IMR-90 (cell line): Measurements from ENCODE around the gene RBKS. TPM values are rescaled to one million over a fixed set of nuclear protein-coding genes. Genes with fewer than 3 reads are reported as not detected.
A peak's percentile ranks its signal among the peaks of the same experiment; 100 is the strongest.

Experiments used
- ATAC-seq: fragments of 200-7000 bp; cut with Tn5 transposase; 2 replicates; pipeline ENCODE4 v1.9.1; 2020; ENCODE audit warnings: low read depth, mild to moderate bottlenecking, moderate library complexity
- BruUV-seq: library from RNA; stranded (reverse); fragments of 400-500 nt; replicated peaks from 2 replicates; lab custom pipeline; 2021; lab: Mats Ljungman, UMichigan
- CTCF ChIA-PET: fragments of 300-600 bp; formaldehyde crosslinking; extraction: SDS; loops from one replicate; lab custom pipeline; 2021; ENCODE audit warnings: antibody characterized with exemption; lab: Yijun Ruan, JAX
- POLR2A ChIA-PET: fragments of 300-600 bp; sonication (Branson Sonifier 250); formaldehyde crosslinking; loops from one replicate; lab custom pipeline; 2022; ENCODE audit warnings: antibody characterized with exemption; ENCODE audit not compliant: unreplicated experiment; lab: Charles Lee
- DNase-seq: peaks from one replicate; pipeline ENCODE4 v3.0.0; 2013
- H2AFZ ChIP-seq: replicated peaks from 2 replicates; pipeline ENCODE3; 2013; ENCODE audit warnings: low read length, mild to moderate bottlenecking; ENCODE audit not compliant: poor library complexity
- H2AK5ac ChIP-seq: 2 replicates; pipeline ENCODE4 v1.6.1; 2013; ENCODE audit warnings: low read depth, low read length, inconsistent platforms
- H2AK9ac ChIP-seq: replicated peaks from 2 replicates; pipeline ENCODE3; 2013; ENCODE audit warnings: mild to moderate bottlenecking, low read depth, low read length, moderate library complexity; ENCODE audit not compliant: poor library complexity
- H2BK120ac ChIP-seq: 2 replicates; pipeline ENCODE4 v1.6.1; 2013; ENCODE audit warnings: low read depth, low read length, inconsistent platforms
- H2BK15ac ChIP-seq: 3 replicates; pipeline ENCODE4 v1.6.1; 2013; ENCODE audit warnings: low read depth, low read length, inconsistent platforms
- H2BK20ac ChIP-seq: 2 replicates; pipeline ENCODE4 v1.6.1; 2013; ENCODE audit warnings: low read depth, mild to moderate bottlenecking, inconsistent platforms, low read length, moderate library complexity
- H2BK5ac ChIP-seq: 2 replicates; pipeline ENCODE4 v1.6.1; 2013; ENCODE audit warnings: mild to moderate bottlenecking, low read depth, low read length, inconsistent platforms; ENCODE audit not compliant: poor library complexity, severe bottlenecking
- H3K14ac ChIP-seq: replicated peaks from 2 replicates; pipeline ENCODE4 v1.6.1; 2013; ENCODE audit warnings: low read depth, low read length, inconsistent platforms
- H3K18ac ChIP-seq: 2 replicates; pipeline ENCODE4 v1.6.1; 2013; ENCODE audit warnings: low read depth, low read length, control low read depth
- H3K23ac ChIP-seq: 2 replicates; pipeline ENCODE4 v1.6.1; 2013; ENCODE audit warnings: low read depth, low read length, inconsistent platforms
- H3K27ac ChIP-seq: 2 replicates; pipeline ENCODE4 v1.5.1; 2013; ENCODE audit warnings: mild to moderate bottlenecking, control low read depth, low read length; ENCODE audit not compliant: insufficient read depth
- H3K27me3 ChIP-seq: 2 replicates; pipeline ENCODE4 v1.6.1; 2013; ENCODE audit warnings: low read length; ENCODE audit not compliant: control insufficient read depth, insufficient read depth
- H3K36me3 ChIP-seq: 2 replicates; pipeline ENCODE4 v1.6.1; 2013; ENCODE audit warnings: low read length, mixed read lengths; ENCODE audit not compliant: control insufficient read depth, insufficient read depth
- H3K4ac ChIP-seq: 2 replicates; pipeline ENCODE4 v1.6.1; 2013; ENCODE audit warnings: low read depth, low read length, inconsistent platforms
- H3K4me1 ChIP-seq: 2 replicates; pipeline ENCODE4 v1.6.1; 2013; ENCODE audit warnings: low read length, mixed read lengths; ENCODE audit not compliant: control insufficient read depth, insufficient read depth
- H3K4me2 ChIP-seq: 2 replicates; pipeline ENCODE4 v1.6.1; 2013; ENCODE audit warnings: low read depth, mild to moderate bottlenecking, control low read depth, low read length, moderate library complexity
- H3K4me3 ChIP-seq: 2 replicates; pipeline ENCODE4 v1.5.1; 2013; ENCODE audit warnings: low read depth, mild to moderate bottlenecking, control low read depth, low read length, moderate library complexity; ENCODE audit not compliant: insufficient read depth
- H3K56ac ChIP-seq: 2 replicates; pipeline ENCODE4 v1.6.1; 2013; ENCODE audit warnings: low read length, inconsistent platforms; ENCODE audit not compliant: insufficient read depth; ENCODE audit errors: extremely low read depth
- H3K79me1 ChIP-seq, 2 experiments: 2 replicates each; pipeline ENCODE4 v1.6.1; 2013; ENCODE audit warnings: low read length in 2 of 2, inconsistent platforms in 1 of 2, low read depth in 1 of 2
- H3K9ac ChIP-seq: 2 replicates; pipeline ENCODE4 v1.6.1; 2013; ENCODE audit warnings: low read depth, low read length, control low read depth
- H3K9me1 ChIP-seq: 2 replicates; pipeline ENCODE4 v1.6.1; 2013; ENCODE audit warnings: low read length, inconsistent platforms; ENCODE audit not compliant: insufficient read depth
- H3K9me3 ChIP-seq: 2 replicates; pipeline ENCODE4 v1.6.1; 2013; ENCODE audit warnings: low read length; ENCODE audit not compliant: control insufficient read depth, insufficient read depth
- H4K20me1 ChIP-seq: 2 replicates; pipeline ENCODE4 v1.6.1; 2013; ENCODE audit warnings: low read length, inconsistent platforms; ENCODE audit not compliant: insufficient read depth
- H4K5ac ChIP-seq: 2 replicates; pipeline ENCODE4 v1.6.1; 2013; ENCODE audit warnings: mild to moderate bottlenecking, low read depth, low read length, control low read depth
- H4K8ac ChIP-seq, 2 experiments: 2 replicates each; pipeline ENCODE4 v1.6.1; 2013; ENCODE audit warnings: low read depth in 2 of 2, low read length in 2 of 2, control low read depth in 1 of 2, inconsistent platforms in 1 of 2
- H4K91ac ChIP-seq: 2 replicates; pipeline ENCODE4 v1.6.1; 2013; ENCODE audit warnings: low read depth, low read length, inconsistent platforms; ENCODE audit not compliant: insufficient read depth
- MAZ ChIP-seq: IDR thresholded peaks from 2 replicates; pipeline ENCODE4 v1.6.1; 2012; ENCODE audit warnings: low read depth, mild to moderate bottlenecking, low read length, improper control_type of control experiment, moderate library complexity, borderline replicate concordance
- POLR2A ChIP-seq: IDR thresholded peaks from 2 replicates; pipeline ENCODE4 v1.6.1; 2012; ENCODE audit warnings: mild to moderate bottlenecking, low read depth, low read length
- RAD21 ChIP-seq: IDR thresholded peaks from 2 replicates; pipeline ENCODE4 v1.6.1; 2012; ENCODE audit warnings: low read length, improper control_type of control experiment
- SMC3 ChIP-seq: fragments of 150-350 bp; IDR thresholded peaks from 2 replicates; pipeline ENCODE4 v1.6.1; 2016; ENCODE audit warnings: low read depth, mild to moderate bottlenecking, antibody characterized with exemption, low read length, moderate library complexity
- USF2 ChIP-seq: fragments of 150-350 bp; IDR thresholded peaks from 2 replicates; pipeline ENCODE4 v1.6.1; 2017; ENCODE audit warnings: mild to moderate bottlenecking, antibody characterized with exemption, low read length, low read depth
- WGBS, 2 experiments: methylation state at CpG; one replicate each; pipeline versions ENCODE4 v1.1.5 to v1.1.7; 2013; ENCODE audit warnings: missing lambda C conversion rate in 2 of 2; ENCODE audit not compliant: insufficient read length in 1 of 2; ENCODE audit errors: extremely low coverage in 2 of 2; 5-methylcytosine and 5-hydroxymethylcytosine counted together
- dilution Hi-C: fragments of 300-500 bp; cut with HindIII; formaldehyde crosslinking; loops from one replicate; pipeline ENCODE4 v1.14.3; 2018; ENCODE audit warnings: low sequenced_read_pairs; ENCODE audit not compliant: unreplicated experiment
- in situ Hi-C: fragments of 300-500 bp; cut with MboI; formaldehyde crosslinking; loops from 3 replicates; pipeline ENCODE4 v1.14.3; 2019; ENCODE audit warnings: low sequenced_read_pairs, inconsistent platforms, mixed read lengths
- intact Hi-C: fragments of 100-400 bp; cut with micrococcal nuclease; formaldehyde crosslinking; loops from 2 replicates; pipeline ENCODE4 v1.10.0; 2022
- polyA plus RNA-seq, 3 experiments: library from polyadenylated mRNA; depleted of rRNA; stranded (reverse); fragments of >200 nt; gene quantifications; 2 replicates each; pipeline ENCODE4 v1.2.3, GENCODE V29; 2012; ENCODE audit warnings: low replicate concordance in 1 of 3
- total RNA-seq: library from RNA; depleted of rRNA; stranded (reverse); fragments of >200 nt; gene quantifications from 2 replicates; pipeline ENCODE4 v1.2.3, GENCODE V29; 2012

Gene RBKS
- total and polyA plus RNA-seq, 2 of the 4 experiments (the other 2 are of a cell fraction): 1.1 to 1.4 TPM

GRCh38 chr2:27799646-27800010 is 90.6 kb downstream of the RBKS start:
- Histone ChIP-seq H3K9me1 (peaks cover 49% of the 10 kb centered on the region), H2BK120ac (peak overlapping the region; percentile 98), H3K4me3 (no peak overlapping the region), H2BK20ac (peak overlapping the region; percentile 99), H4K5ac (peak overlapping the region; percentile 92), H2BK15ac (peak overlapping the region; percentile 88), H3K9me3 (no peaks in the 10 kb centered on the region), H2AK9ac (peak overlapping the region; percentile 91), H3K27me3 (no peaks in the 10 kb centered on the region), H3K9ac (peak overlapping the region; percentile 85), H3K27ac (peak overlapping the region; percentile 93), H3K79me1 (peaks cover 17 to 73% of the 10 kb centered on the region in 2 experiments; a peak in 3 of 4 replicates), H2BK5ac (peak overlapping the region; percentile 100), H4K8ac (peak overlapping the region; percentile 56 to 99), H2AK5ac (peak overlapping the region; percentile 98), H3K4ac (peak overlapping the region; percentile 99), H3K23ac (peak overlapping the region; percentile 96), H4K91ac (peak overlapping the region; percentile 99), H3K36me3 (no peaks in the 10 kb centered on the region), H2AFZ (peak overlapping the region; percentile 66), H3K4me1 (peaks cover 48% of the 10 kb centered on the region), H3K4me2 (peak overlapping the region; percentile 38), H3K18ac (peak overlapping the region; percentile 93), H4K20me1 (no peaks in the 10 kb centered on the region), H3K56ac (peak overlapping the region; percentile 99), H3K14ac (peak overlapping the region; percentile 97)
- WGBS, 2 experiments: 6% methylated on average over 4 of the region's 4 CpGs; no CpG with 5 or more reads in 1 of the 2 experiments
- DNase-seq (no peak), ATAC-seq (peak; percentile 73)
- in situ Hi-C loops: no loop called here
- dilution Hi-C loops: no loop called here
- TF ChIP-seq RAD21: peak; percentile 30
- no peak for TF ChIP-seq MAZ
- no peak for TF ChIP-seq POLR2A
- no peak for TF ChIP-seq USF2
- 0 out of 2 replicates have a peak, but pooled peaks have one; percentile 1 for TF ChIP-seq SMC3
- BruUV-seq: no TSS peak
- intact Hi-C loops: loop anchor here (1.0 to 5.0 kb wide), 3 partner anchors 27 to 593 kb away; partner anchors contain the start of gene FOSL2
- ChIA-PET POLR2A (interaction anchor here (0.5 kb wide), 1 partner anchor 584 kb away, joined by 9 read pairs; no protein-coding TSS in a partner anchor), CTCF (interaction anchor here (1.0 to 1.1 kb wide), 2 partner anchors 9 to 76 kb away, joined by 3 to 5 read pairs; no protein-coding TSS in a partner anchor)
